Breast epithelium (tissue), 4 donors: ENCODE data around the gene DOCK3. TPM values are rescaled to one million over a fixed set of nuclear protein-coding genes. Genes with fewer than 3 reads are reported as not detected.
A peak's percentile ranks its signal among the peaks of the same experiment; 100 is the strongest.

Experiments used
- DNase-seq, 2 donors: peaks; one replicate each; pipeline ENCODE4 v3.0.0-alpha.2; 2019; ENCODE audit warnings: low spot score in 2 of 2
- H3K27ac ChIP-seq, 2 donors: fragments of 200-600 bp; sonication (generic) in 1 of 2; one replicate each; pipeline ENCODE4 v1.5.1; 2016 to 2019; ENCODE audit warnings: mild to moderate bottlenecking in 1 of 2
- H3K27me3 ChIP-seq, 2 donors: fragments of 200-600 bp; sonication (generic) in 1 of 2; one replicate each; pipeline versions ENCODE4 v1.5.1 to v1.6.0; 2017 to 2019; ENCODE audit warnings: control low read depth in 1 of 2, mild to moderate bottlenecking in 1 of 2
- H3K36me3 ChIP-seq: fragments of 200-600 bp; one replicate; pipeline ENCODE4 v1.5.1; 2019
- H3K4me1 ChIP-seq, 2 donors: fragments of 200-600 bp; sonication (generic); one replicate each; pipeline ENCODE4 v1.5.1; 2016 to 2019; ENCODE audit warnings: control low read depth in 1 of 2
- H3K4me3 ChIP-seq, 3 donors: fragments of 200-600 bp; sonication (generic); 1 replicate in 2 of 3; 2 replicates in 1 of 3; pipeline ENCODE4 v1.5.1; 2016 to 2019; ENCODE audit warnings: mild to moderate bottlenecking in 3 of 3, moderate library complexity in 2 of 3
- H3K9me3 ChIP-seq, 2 donors: fragments of 200-600 bp; sonication (generic) in 1 of 2; one replicate each; pipeline ENCODE4 v1.5.1; 2016 to 2019; ENCODE audit warnings: control low read depth in 1 of 2
- POLR2A ChIP-seq: fragments of 450-650 bp; IDR thresholded peaks from one replicate; pipeline ENCODE4 v1.6.1; 2016; ENCODE audit warnings: antibody characterized with exemption, mild to moderate bottlenecking, moderate library complexity
- POLR2AphosphoS5 ChIP-seq, 3 donors: sonication (generic); formaldehyde crosslinking; IDR thresholded peaks; one replicate each; pipeline ENCODE4 v1.6.1; 2017; ENCODE audit warnings: antibody characterized with exemption in 3 of 3
- intact Hi-C: fragments of 100-400 bp; cut with DNase I; formaldehyde crosslinking; loops from one replicate; pipeline ENCODE4 v1.15.1; 2023; ENCODE audit warnings: low total_unique reads
- total RNA-seq, 3 donors: library from RNA; depleted of rRNA; stranded (reverse); fragments of >200 nt; gene quantifications; one replicate each; pipeline ENCODE4 v1.1.0, GENCODE V29; 2016
- TF ChIP-seq, protein P1 (sequence below), 3 donors: fragments of 450-650 bp; IDR thresholded peaks; one replicate each; pipeline ENCODE4 v1.5.1; 2016 to 2017; ENCODE audit warnings: antibody characterized with exemption in 3 of 3, mild to moderate bottlenecking in 3 of 3, moderate library complexity in 3 of 3

Gene DOCK3
- total RNA-seq, 3 donors from 2014 or later: 0.64 to 0.73 (median 0.66) TPM

- Histone ChIP-seq H3K4me3 (no peak overlapping the region), H3K27me3 (no peaks in the 10 kb centered on the region), H3K27ac (no peak overlapping the region), H3K36me3 (no peaks in the 10 kb centered on the region), H3K9me3 (no peaks in the 10 kb centered on the region), H3K4me1 (peaks cover 5 to 22% of the 10 kb centered on the region in 2 donors)
- TF ChIP-seq, protein P1, sequence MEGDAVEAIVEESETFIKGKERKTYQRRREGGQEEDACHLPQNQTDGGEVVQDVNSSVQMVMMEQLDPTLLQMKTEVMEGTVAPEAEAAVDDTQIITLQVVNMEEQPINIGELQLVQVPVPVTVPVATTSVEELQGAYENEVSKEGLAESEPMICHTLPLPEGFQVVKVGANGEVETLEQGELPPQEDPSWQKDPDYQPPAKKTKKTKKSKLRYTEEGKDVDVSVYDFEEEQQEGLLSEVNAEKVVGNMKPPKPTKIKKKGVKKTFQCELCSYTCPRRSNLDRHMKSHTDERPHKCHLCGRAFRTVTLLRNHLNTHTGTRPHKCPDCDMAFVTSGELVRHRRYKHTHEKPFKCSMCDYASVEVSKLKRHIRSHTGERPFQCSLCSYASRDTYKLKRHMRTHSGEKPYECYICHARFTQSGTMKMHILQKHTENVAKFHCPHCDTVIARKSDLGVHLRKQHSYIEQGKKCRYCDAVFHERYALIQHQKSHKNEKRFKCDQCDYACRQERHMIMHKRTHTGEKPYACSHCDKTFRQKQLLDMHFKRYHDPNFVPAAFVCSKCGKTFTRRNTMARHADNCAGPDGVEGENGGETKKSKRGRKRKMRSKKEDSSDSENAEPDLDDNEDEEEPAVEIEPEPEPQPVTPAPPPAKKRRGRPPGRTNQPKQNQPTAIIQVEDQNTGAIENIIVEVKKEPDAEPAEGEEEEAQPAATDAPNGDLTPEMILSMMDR (IDR thresholded peaks at IDR 0.05): no peak
- TF ChIP-seq POLR2A (no peak), POLR2AphosphoS5 (IDR thresholded peaks at IDR 0.05) (no peak)
- DNase-seq: no peak
- intact Hi-C loops: no loop called here
Measured at GRCh38 chr3:51382947-51383578, 708.3 kb downstream of the DOCK3 start.

DNA sequence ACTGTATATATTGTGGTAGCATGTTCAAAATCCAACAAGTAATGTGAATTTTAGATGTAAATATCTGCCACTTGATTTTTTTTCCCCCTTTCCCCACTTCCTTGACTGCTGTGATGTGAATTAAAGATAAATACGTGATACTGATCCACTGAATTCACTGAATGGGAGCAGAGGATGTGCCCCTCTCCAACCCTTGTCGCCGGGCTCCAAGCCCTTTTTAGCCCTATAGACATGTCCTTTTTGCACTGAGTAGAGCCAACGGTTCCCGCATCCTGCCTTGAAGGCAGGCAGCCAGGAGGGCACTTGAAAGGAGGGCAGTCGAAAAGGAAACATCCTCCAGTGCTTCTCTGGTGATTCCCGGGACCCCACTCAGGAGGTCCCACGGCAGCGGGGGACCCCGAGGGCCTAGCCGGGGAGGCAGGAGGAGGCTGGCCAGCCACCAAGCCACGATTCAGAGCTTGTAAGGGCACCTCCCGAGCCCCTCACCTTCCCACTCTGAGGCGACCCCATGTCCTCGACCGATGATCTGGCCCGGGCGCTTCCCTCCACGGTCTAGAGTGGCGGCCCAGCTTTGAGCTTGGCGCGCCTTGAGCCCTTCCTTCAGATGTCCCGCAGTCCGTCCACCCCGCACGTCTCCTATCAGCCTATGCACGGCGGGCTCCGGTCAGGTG lies 709.5 kb downstream of the DOCK3 start:
- H3K9me3 ChIP-seq: no peaks in the 10 kb centered on the region
- peak overlapping the region; percentile 90 to 97 for H3K27ac ChIP-seq
- no peaks in the 10 kb centered on the region for H3K36me3 ChIP-seq
- TF ChIP-seq POLR2A: no peak
- TF ChIP-seq, protein P1 (IDR thresholded peaks at IDR 0.05): no peak
- no peak for TF ChIP-seq POLR2AphosphoS5 (IDR thresholded peaks at IDR 0.05)
- H3K4me3 ChIP-seq: peak overlapping the region; percentile 70 to 92 (median 90)
- H3K27me3 ChIP-seq: no peaks in the 10 kb centered on the region
- no peak for DNase-seq
- intact Hi-C loops: no loop called here
- H3K4me1 ChIP-seq: peaks cover 5 to 31% of the 10 kb centered on the region in 2 donors

DNA sequence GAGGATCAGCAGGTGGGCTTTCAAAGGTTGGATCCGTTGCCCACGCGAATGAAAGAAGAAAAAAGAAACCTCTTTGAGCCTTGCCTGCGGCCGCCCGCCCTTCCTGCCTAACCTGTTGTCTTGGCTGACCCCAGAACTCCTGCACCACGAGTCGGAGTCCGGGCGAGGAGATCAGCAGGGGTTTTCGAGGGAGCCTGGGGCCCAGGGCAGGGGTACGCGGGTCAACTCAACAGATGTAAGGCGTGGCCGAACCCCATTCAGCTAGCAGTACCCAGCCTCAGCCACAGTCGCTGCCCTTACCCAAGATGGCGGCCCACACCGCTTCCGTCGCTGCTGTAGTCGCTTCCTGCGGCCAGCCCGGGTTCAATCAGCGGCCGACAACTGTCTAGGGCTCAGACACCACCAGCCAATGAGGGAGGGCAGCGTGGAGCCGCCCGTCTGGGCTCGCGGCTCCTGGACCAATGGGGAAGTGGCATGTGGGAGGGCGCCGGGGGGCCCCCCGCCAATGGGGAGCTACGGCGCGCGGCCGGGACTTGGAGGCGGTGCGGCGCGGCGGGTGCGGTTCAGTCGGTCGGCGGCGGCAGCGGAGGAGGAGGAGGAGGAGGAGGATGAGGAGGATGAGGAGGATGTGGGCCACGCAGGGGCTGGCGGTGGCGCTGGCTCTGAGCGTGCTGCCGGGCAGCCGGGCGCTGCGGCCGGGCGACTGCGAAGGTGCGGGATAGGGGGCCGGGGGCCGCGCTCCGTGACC lies 710.2 kb downstream of the DOCK3 start, which contains the start of gene MANF:
Gene MANF (plus strand): TSS at position 566 of the 748 bp plus-strand sequence. CDS start 52 bp downstream, at position 618.
- TF ChIP-seq, protein P1 (IDR thresholded peaks at IDR 0.05): peak; percentile 43 to 52 (median 44)
- peak; percentile 52 for TF ChIP-seq POLR2A
- peak; percentile 70 to 85 (median 72) for TF ChIP-seq POLR2AphosphoS5 (IDR thresholded peaks at IDR 0.05)
- Histone ChIP-seq H3K9me3 (no peaks in the 10 kb centered on the region), H3K36me3 (no peaks in the 10 kb centered on the region), H3K4me3 (peak within 1 kb of the TSS; percentile 70 to 92 (median 90)), H3K4me1 (peaks cover 5 to 34% of the 10 kb centered on the region in 2 donors), H3K27ac (peak within 1 kb of the TSS; percentile 90 to 97), H3K27me3 (no peaks in the 10 kb centered on the region)
- intact Hi-C loops: loop anchor here (5.0 kb wide), 1 partner anchor 773 kb away; the partner anchor contains the start of gene CISH
- peak; percentile 97 to 99 for DNase-seq

DNA sequence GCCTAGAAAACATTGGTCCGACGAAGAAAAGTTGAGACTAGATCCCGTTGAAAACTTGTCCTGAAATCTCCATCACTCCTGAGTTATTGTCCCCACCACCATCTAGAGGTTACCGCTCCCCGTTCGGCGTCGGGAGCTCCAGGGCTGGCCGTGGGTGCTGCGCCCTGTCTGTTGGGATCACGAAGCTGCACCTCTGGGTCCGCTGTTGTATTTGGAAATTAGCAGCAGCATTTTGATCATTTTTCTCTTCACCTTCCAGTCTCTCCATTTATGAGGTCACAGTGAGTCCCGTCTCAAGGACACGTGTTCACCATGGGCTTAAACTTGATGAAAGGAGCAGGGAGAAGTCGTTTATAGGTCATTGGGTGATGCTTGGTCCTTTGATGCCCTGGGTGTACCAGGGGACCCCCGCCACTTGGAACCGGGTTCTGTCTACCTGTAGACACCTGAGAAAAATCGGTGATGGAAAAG lies 710.9 kb downstream of the DOCK3 start:
- Histone ChIP-seq H3K4me1 (peaks cover 7 to 38% of the 10 kb centered on the region in 2 donors), H3K9me3 (no peaks in the 10 kb centered on the region), H3K4me3 (peak overlapping the region; percentile 70 to 92 (median 90)), H3K27me3 (no peaks in the 10 kb centered on the region), H3K36me3 (no peaks in the 10 kb centered on the region), H3K27ac (peak overlapping the region; percentile 90 to 97)
- intact Hi-C loops: loop anchor here (5.0 kb wide), 1 partner anchor 773 kb away; the partner anchor contains the start of gene CISH
- DNase-seq: no peak
- TF ChIP-seq, protein P1 (IDR thresholded peaks at IDR 0.05): no peak
- TF ChIP-seq POLR2AphosphoS5 (IDR thresholded peaks at IDR 0.05): no peak
- no peak for TF ChIP-seq POLR2A
